ENCODE measurements around the gene PI4K2A.
"Not testable (repeated sequence)": the region's sequence is repeated elsewhere in the genome, so short reads cannot be mapped to it uniquely, and the experiment has no call there.

PI4K2A gene

GRCh38 chr10:97676770-97677581 is 36.5 kb downstream of the PI4K2A start:
- peak; percentile 47 to 48 for DNase-seq

- no peak for DNase-seq
These were observed 39.1 kb downstream of the PI4K2A start for GRCh38 chr10:97679594-97679993.

- no peak for DNase-seq
These were observed 41.6 kb downstream of the PI4K2A start for GRCh38 chr10:97682042-97682441.

- DNase-seq, result no peak
These were observed 43.3 kb downstream of the PI4K2A start for GRCh38 chr10:97683556-97684367.

GRCh38 chr10:97684368-97684713 is 43.9 kb downstream of the PI4K2A start:
- DNase-seq, result not testable (repeated sequence)

- no peak for DNase-seq
These were observed 44.5 kb downstream of the PI4K2A start for GRCh38 chr10:97684866-97685394.

- DNase-seq, result no peak
These were observed 45.0 kb downstream of the PI4K2A start for GRCh38 chr10:97685395-97685958.

DNA sequence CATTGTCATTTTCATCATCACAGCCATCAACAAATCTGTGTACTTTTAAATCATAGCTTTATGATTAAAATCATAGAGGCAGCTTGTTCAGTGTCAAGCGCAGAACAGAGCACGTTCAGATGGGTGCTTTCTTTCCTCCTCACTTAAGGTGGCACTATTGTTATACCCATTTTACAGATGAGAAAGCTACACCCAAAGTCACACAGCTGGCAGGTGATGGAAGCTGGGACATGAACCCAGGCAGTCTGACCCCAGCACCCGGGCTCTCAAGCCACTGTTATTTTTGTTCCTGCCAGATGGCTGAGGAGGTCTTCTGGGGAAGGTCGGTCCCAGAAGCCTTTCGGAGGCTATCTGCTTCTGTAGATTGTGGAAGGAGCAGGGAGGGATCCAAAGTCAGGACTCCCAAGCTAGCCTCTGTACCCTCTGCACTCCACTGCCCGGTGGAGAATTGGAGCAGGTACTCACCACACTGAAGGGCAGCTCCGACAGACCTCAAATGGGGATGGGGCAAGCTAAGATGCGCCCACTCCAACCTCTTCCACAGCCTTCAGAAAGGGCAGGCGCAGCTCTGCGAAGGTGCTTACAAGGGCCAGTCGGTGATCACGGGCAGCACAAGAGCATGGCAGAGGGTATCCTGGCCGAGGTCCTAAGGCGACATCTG is 46.0 kb downstream of the PI4K2A start:
- no peak for DNase-seq

- peak; percentile 93 to 97 for DNase-seq
These were observed 46.7 kb downstream of the PI4K2A start, which contains the start of gene AVPI1 for GRCh38 chr10:97686962-97687784. TSS of gene AVPI1 (minus strand) at chr10:97687241. CDS start at chr10:97679905, 7,336 bp downstream.

- DNase-seq, result no peak
These were observed 47.6 kb downstream of the PI4K2A start for GRCh38 chr10:97687785-97688781.

- DNase-seq, result no peak
These were observed 49.1 kb downstream of the PI4K2A start for GRCh38 chr10:97689559-97690020.

DNA sequence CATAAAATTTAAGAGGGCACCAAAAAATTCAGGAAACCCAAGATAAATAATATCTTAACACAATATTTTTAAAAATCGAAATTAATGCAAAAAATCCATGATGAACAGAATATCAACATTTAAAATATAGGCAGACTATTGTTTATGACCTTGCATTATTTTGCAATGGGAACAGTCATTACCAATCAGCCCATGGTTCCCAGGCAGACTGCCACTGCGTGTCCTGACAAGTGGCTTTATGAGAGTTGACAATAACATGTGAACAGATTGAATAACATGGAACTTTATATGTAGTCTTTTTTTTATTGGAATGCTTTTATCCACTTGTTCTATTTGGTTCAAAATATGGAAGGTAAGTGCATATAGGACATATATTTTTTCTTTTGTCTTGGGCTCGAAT is 49.7 kb downstream of the PI4K2A start:
- no peak for DNase-seq

DNA sequence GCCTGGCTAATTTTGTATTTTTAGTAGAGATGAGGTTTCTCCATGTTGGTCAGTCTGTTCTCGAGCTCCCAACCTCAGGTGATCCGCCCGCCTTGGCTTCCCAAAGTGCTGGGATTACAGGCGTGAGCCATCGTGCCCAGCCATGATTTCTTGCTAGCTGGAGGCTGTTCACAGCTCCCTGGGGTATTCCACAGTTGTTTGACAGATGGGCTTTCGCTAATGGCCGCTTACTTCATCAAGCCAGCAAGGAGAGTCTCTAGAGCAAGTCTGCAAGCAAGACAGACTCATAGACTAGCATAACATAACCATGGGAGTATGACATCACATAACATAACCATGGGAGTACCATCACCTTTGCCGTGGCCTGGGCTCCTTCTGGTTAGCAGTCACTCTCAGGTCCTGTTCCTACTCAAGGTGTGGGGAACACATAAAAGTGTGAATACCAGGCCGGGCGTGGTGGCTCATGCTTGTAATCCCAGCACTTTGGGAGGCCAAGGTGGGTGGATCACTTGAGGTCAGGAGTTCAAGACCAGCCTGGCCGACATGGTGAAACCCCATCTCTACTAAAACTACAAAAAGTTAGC is 57.7 kb downstream of the PI4K2A start:
- DNase-seq, result not testable (repeated sequence)

- DNase-seq, result peak; percentile 34 to 46
These were observed 61.1 kb downstream of the PI4K2A start for GRCh38 chr10:97701438-97702069.

GRCh38 chr10:97703398-97704067 is 63.1 kb downstream of the PI4K2A start:
- no peak for DNase-seq

DNA sequence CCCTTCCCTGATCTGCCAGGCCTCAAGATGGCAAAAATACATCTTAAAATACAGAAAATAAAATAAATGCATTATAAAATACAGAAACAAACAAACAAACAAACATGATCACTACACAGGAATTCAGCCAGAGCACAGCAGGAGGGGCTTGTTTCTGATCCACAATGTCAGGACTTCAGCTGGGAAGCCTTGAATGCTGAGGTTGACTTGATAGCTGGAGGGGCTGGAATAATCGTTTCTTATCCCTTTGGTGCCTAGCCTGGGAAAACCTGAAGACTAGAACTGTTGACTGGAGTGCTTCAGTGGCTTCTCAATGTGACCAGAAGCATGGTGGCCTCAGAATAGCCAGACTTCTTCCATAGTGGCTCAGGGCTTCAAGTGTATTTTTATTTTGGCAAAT is 63.9 kb downstream of the PI4K2A start:
- no peak for DNase-seq

GRCh38 chr10:97705006-97705670 is 64.7 kb downstream of the PI4K2A start:
- no peak for DNase-seq

DNA sequence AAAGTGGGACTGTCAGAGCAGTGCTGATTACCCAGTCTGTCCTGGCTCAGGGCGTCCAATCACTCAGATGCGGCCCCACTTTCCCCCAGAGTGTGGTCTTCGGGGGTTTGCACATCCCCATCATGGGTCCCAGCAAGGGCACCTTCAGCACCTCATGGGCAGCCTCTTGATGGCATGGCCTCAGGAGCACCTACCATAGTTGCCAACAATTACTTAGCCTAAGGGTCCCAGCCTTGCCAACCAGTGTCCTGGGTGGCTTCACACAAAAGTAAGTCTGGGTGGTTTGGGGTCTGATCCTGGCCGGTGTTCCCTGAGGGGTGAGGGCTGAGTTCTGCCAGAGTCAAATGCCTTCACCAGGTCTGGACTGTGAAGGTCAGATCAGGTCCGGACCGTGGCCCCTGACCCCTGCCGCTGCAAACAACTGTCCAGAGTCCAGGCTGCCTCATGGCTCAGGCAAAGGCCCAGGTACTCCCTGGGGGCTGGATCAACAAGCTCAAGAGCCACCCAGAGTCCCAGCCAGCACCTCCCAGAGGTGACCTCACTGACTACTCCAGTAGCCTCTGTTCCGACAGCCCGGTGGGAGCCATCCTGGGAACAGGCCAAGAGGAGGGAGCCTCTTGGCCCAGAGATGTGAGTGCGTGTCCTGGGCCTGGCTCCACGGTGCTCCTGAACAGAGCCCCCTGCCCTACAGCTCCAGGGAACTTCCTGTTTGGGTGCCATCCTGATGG is 66.8 kb downstream of the PI4K2A start:
- no peak for DNase-seq

Data from stimulated activated CD4-positive, alpha-beta T cell treated with anti-CD3 and anti-CD28 coated beads, Interleukin-2, amount 100 ng/mL, for 24 hours (primary cell).